GM12878 (cell line): ENCODE measurements around the gene RALGAPA1. TPM values are rescaled to one million over a fixed set of nuclear protein-coding genes. Genes with fewer than 3 reads are reported as not detected.
"Not testable (repeated sequence)": the region's sequence is repeated elsewhere in the genome, so short reads cannot be mapped to it uniquely, and the experiment has no call there.

Source experiments
- ATAC-seq: fragments of 200-7000 bp; cut with Tn5 transposase; 3 replicates; pipeline ENCODE4 v1.9.1; 2020; ENCODE audit warnings: mild to moderate bottlenecking, moderate library complexity
- BruUV-seq: library from RNA; stranded (reverse); fragments of 400-500 nt; replicated peaks from 2 replicates; lab custom pipeline; 2021; lab: Mats Ljungman, UMichigan
- CTCF ChIA-PET: fragments of 300-600 bp; sonication (Branson Sonifier 250); formaldehyde crosslinking; extraction: SDS; loops from one replicate; lab custom pipeline; 2021; ENCODE audit warnings: inconsistent platforms; lab: Yijun Ruan, JAX
- POLR2A ChIA-PET: fragments of 350-600 bp; formaldehyde crosslinking; extraction: SDS; loops from one replicate; lab custom pipeline; 2021; ENCODE audit warnings: inconsistent platforms; lab: Charles Lee
- RAD21 ChIA-PET: fragments of 300-600 bp; sonication (Branson Sonifier 250); formaldehyde crosslinking; loops from one replicate; lab custom pipeline; 2023; ENCODE audit warnings: antibody characterized with exemption; ENCODE audit not compliant: unreplicated experiment; lab: Charles Lee
- SMC1A ChIA-PET: fragments of 300-600 bp; sonication (Branson Sonifier 250); formaldehyde crosslinking; loops from one replicate; lab custom pipeline; 2023; ENCODE audit not compliant: unreplicated experiment, uncharacterized antibody; lab: Charles Lee
- DNase-seq: peaks from one replicate; pipeline ENCODE4 v3.0.0-alpha.2; 2011; ENCODE audit warnings: low read depth, low spot score
- FAIRE-seq: peaks from 3 replicates; lab custom pipeline; 2011; peaks lifted over from hg19 to GRCh38; lab: Jason Lieb, UNC
- H2AFZ ChIP-seq: 2 replicates; pipeline ENCODE4 v1.6.0; 2011; ENCODE audit warnings: low read depth, low read length, control low read depth; ENCODE audit not compliant: control insufficient read depth
- H3K27ac ChIP-seq: 2 replicates; pipeline ENCODE4 v1.5.1; 2011; ENCODE audit warnings: control low read depth; ENCODE audit not compliant: control insufficient read depth, insufficient read depth
- H3K27me3 ChIP-seq, 2 experiments: replicated peaks in 1 of 2; 2 replicates each; pipeline versions ENCODE4 v1.6.0 to v1.6.1; 2011; ENCODE audit warnings: low read length in 1 of 2; ENCODE audit not compliant: control insufficient read depth in 2 of 2, insufficient read depth in 2 of 2
- H3K36me3 ChIP-seq, 2 experiments: 2 replicates each; pipeline ENCODE4 v1.5.1; 2011; ENCODE audit warnings: low read length in 1 of 2; ENCODE audit not compliant: control insufficient read depth in 2 of 2, insufficient read depth in 2 of 2
- H3K4me1 ChIP-seq: 2 replicates; pipeline ENCODE4 v1.6.1; 2011; ENCODE audit warnings: mild to moderate bottlenecking, low read length, moderate library complexity, mixed read lengths; ENCODE audit not compliant: control insufficient read depth, insufficient read depth
- H3K4me2 ChIP-seq: 2 replicates; pipeline ENCODE4 v1.6.0; 2011; ENCODE audit warnings: control low read depth; ENCODE audit not compliant: control insufficient read depth, insufficient read depth
- H3K4me3 ChIP-seq: fragments of 200-600 bp; sonication (generic); 2 replicates; pipeline ENCODE4 v1.5.1; 2016
- H3K79me2 ChIP-seq: 2 replicates; pipeline ENCODE4 v1.6.0; 2011; ENCODE audit warnings: low read length; ENCODE audit not compliant: control insufficient read depth, insufficient read depth
- H3K9ac ChIP-seq: 2 replicates; pipeline ENCODE4 v1.8.0; 2011; ENCODE audit warnings: low read length, control low read depth, mixed read lengths; ENCODE audit not compliant: control insufficient read depth, insufficient read depth
- H3K9me3 ChIP-seq: replicated peaks from 3 replicates; pipeline ENCODE4 v1.5.1; 2011; ENCODE audit warnings: mild to moderate bottlenecking, low read length; ENCODE audit not compliant: control insufficient read depth, insufficient read depth
- H4K20me1 ChIP-seq: 2 replicates; pipeline ENCODE4 v1.6.0; 2011; ENCODE audit not compliant: control insufficient read depth, insufficient read depth
- WGBS: methylation state at CpG from one replicate; pipeline ENCODE4 v1.1.6; 2016; ENCODE audit warnings: low lambda C conversion rate; ENCODE audit not compliant: insufficient replicate concordance, insufficient coverage; ENCODE audit errors: missing lambda C conversion rate; 5-methylcytosine and 5-hydroxymethylcytosine counted together
- in situ Hi-C: fragments of 300-500 bp; cut with MboI; formaldehyde crosslinking; loops from 9 replicates; pipeline ENCODE4 v1.14.3; 2018; ENCODE audit warnings: mixed read lengths
- intact Hi-C: fragments of 100-400 bp; cut with micrococcal nuclease; formaldehyde crosslinking; loops from one replicate; pipeline ENCODE4 v1.14.2; 2022; ENCODE audit not compliant: unreplicated experiment
- polyA plus RNA-seq, 11 experiments: library from polyadenylated mRNA; depleted of rRNA in 4 of 11; unstranded in 6 of 11; stranded (reverse) in 5 of 11; fragments of >200 nt; fragmentation: Nextera tagmentation in 4 of 11; fragmentation: Illumina TruSeq in 1 of 11; extraction: Ambion mirVana in 4 of 11; extraction: Trizol in 1 of 11; gene quantifications; 1 replicate in 1 of 11; 2 replicates in 10 of 11; pipeline versions ENCODE4 v1.2.1 to v1.2.3, GENCODE V29; 2011 to 2016; ENCODE audit warnings: inconsistent platforms in 2 of 11, missing spikeins in 2 of 11, low read depth in 1 of 11
- total RNA-seq, 4 experiments: library from RNA; depleted of rRNA in 3 of 4; stranded (reverse); fragments of >200 nt in 3 of 4; fragmentation: Illumina TruSeq in 1 of 4; extraction: Trizol in 1 of 4; gene quantifications; 2 replicates each; pipeline versions ENCODE4 v1.2.1 to v1.2.3, GENCODE V29; 2013 to 2021

RALGAPA1 gene
- total and polyA plus RNA-seq, 10 of the 15 experiments (the other 5 are each of a cell fraction or from before 2014, with no cell fraction given): 5.6 to 26.7 (median 14.7) TPM

- CTCF ChIA-PET, H4K20me1 ChIP-seq, H3K4me2 ChIP-seq, ATAC-seq, in situ Hi-C loops, H3K36me3 ChIP-seq, SMC1A ChIA-PET, DNase-seq, intact Hi-C loops, H3K4me3 ChIP-seq, H2AFZ ChIP-seq, RAD21 ChIA-PET, H3K27me3 ChIP-seq, H3K9ac ChIP-seq, H3K27ac ChIP-seq, H3K79me2 ChIP-seq, H3K9me3 ChIP-seq, H3K4me1 ChIP-seq, BruUV-seq, FAIRE-seq: not testable (repeated sequence)
- 67% methylated on average over 3 of the region's 3 CpGs for WGBS
- POLR2A ChIA-PET: interaction anchor here (0.5 kb wide), 1 partner anchor 96 kb away, joined by 3 read pairs; no protein-coding TSS in a partner anchor
Observed at GRCh38 chr14:35735163-35735562, 73.9 kb downstream of the RALGAPA1 start.

DNA sequence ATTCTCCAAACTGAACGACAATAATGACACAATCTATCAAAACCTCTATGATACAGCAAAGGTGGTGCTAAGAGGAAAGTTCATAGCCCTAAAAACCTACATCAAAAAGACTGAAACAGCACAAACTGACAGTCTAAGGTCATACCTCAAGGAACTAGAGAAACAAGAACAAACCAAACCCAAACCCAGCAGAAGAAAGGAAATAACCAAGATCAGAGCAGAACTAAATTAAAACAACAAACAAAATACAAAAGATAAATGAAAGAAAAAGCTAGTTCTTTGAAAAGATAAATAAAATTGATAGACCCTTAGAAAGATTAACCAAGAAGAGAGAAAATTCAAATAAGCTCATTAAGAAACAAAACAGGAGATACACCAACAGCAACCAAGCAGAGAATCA, 75.6 kb downstream of the RALGAPA1 start:
- H3K9ac ChIP-seq, in situ Hi-C loops, H3K79me2 ChIP-seq, H3K4me2 ChIP-seq, H3K4me3 ChIP-seq, RAD21 ChIA-PET, H3K36me3 ChIP-seq, H3K4me1 ChIP-seq, ATAC-seq, POLR2A ChIA-PET, H3K27ac ChIP-seq, H3K27me3 ChIP-seq, BruUV-seq, SMC1A ChIA-PET, H3K9me3 ChIP-seq, H2AFZ ChIP-seq, intact Hi-C loops, DNase-seq, H4K20me1 ChIP-seq, FAIRE-seq: not testable (repeated sequence)
- CTCF ChIA-PET: interaction anchor here (0.9 kb wide), 1 partner anchor 9 kb away, joined by 3 read pairs; no protein-coding TSS in a partner anchor
- 89% methylated on average over 1 of the region's 1 CpG for WGBS
